ENCODE measurements around the gene B4GALT6.

Gene B4GALT6

DNA sequence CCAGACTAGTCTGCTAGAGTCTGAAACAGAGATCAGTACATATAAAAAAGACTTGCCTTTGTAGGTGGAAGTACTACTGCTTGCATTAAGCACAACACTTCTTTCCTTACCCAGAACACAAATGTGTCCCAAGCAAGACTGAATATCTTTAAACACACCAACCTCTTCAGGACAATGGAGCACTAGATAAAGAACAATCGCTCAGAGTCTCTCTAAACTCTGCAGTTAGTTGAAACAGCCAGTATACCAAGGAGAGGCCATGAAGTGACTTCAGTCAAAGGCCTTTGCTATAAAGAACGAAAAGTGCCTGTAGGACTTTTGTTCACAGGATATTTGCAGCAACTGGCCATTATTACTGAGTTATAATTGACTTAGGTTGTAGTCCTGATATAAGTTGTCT, 9.9 kb upstream of the B4GALT6 start:
- no peak for DNase-seq (ENCODE audit: low read depth, low spot score)

DNA sequence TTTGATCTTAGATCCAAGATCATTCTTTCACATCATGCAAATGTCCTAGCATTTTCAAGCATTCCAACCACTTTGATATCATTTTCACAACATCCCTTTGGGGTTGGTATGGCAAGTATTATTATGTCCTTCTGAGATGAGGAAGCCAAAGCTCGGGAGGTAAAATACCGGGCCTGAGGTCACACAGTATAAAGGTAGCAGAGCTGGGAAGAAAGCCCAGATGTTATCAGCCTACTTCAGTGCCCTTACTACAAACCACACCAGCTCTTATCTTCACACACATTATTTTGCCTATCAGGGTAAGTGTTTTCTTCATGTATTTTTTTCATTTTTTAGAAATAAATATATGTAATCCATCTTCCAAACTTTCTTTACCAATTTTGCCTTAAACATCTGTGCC, 4.2 kb upstream of the B4GALT6 start:
- DNase-seq (ENCODE audit: low read depth, low spot score): no peak

DNA sequence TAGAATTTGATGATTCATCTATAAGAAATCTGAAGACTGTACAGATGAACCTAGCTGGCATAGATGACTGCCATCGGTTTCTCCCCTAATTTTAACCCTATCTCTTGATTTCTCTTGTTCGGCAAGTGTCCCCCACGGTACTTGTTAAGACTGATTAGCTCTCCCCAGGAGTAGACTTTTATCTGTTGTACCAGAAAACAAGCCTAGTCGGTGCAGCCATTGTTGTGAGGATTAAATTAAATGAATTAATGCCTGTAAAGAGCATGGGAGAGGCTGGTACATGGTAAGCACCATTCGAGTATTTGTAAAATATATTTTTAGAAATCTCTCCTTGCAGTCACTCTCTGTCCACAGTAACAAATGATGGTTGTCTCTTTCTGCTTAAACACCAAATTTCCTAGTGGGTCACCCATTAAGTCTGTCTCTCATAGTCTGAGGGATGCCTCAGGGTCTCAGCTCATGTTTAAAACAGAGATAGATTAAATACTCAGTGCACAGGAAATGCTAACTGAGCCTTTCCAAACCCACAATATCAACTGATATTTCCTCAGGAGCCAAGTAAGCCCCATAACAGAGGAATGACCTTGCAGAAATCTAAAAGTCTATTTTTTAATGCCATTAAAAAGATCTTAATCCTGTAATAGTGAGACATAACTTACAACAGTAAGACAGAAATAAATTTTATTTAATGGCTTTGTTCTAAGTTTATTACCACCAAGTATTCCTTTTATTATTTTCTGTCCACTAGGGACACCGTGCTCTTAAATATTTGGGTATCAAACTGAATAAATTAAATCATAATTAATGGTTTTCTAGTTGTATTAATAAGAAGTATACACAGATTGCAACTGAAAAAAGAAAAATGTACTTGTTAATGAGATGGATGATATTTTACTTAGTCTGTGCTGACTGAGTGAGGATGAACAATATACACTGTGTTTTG, 2.9 kb upstream of the B4GALT6 start:
- no peak for DNase-seq (ENCODE audit: low read depth, low spot score)

DNA sequence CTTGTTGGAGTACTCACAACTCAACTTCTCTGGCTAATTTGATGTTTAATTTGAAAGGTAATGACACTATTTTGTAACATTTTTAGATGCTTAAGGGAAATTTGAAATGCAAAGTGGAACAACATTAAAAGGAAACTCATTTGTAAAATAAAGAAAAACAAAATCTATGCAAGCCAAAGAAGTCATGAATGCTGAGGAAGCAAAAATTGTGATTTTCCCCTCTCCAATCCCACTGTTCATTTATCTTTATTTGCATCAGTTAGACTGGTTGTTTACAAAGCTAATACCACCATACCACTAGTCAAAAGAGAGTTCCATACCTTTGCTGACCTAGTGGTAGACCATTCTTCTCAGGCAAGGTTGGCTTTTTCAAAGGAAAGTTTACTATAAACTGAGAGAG, 2.2 kb upstream of the B4GALT6 start:
- no peak for DNase-seq (ENCODE audit: low read depth, low spot score)

DNA sequence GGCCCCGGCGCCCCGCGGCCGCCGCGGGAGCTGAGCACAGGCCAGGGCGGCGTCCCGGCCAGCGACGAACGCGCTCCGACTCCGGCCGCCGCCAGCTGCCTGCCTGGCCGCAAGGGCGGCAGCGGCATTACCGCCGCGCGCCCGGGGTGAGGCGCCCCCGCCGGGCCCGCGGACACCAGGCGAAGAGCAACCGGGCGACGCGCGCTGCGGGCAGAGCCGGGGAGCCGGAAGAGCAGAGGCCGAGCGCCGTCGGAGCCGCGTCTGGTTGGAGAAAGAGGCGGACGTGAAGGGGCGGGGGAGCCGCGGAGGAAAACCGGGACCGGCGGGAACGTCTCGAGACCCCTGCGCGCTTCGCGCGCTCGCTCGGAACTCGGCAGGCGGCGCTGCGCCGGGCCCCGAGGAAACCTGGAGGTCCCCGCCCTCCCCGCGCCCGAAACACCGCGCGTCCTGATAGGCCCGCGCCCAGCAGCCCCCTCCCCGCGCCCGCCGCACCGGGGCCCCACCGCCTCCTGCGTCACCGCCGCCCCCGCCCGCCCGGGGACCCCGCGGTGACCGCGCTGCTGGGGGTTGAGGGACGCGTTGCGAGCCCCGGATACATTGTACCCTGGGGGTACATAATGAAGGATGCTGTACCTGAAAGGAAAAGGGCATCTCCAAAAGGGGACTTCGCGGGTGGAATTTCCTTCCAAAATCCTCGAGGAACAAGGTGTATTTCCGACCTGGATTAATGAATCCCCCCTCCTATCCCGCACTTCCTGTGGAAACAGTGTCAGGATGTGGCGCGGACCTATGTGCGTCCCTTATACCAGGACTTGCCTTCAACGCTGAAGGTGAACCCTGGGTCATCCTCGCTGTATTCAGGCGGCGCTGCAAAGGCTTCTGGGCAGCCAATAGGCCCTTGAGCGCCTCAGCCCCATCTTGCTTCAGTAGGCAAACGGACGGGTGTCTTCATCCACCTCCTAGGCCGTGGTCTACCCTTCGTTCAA, 1.0 kb upstream of the B4GALT6 start:
- DNase-seq (ENCODE audit: low read depth, low spot score): no peak

DNA sequence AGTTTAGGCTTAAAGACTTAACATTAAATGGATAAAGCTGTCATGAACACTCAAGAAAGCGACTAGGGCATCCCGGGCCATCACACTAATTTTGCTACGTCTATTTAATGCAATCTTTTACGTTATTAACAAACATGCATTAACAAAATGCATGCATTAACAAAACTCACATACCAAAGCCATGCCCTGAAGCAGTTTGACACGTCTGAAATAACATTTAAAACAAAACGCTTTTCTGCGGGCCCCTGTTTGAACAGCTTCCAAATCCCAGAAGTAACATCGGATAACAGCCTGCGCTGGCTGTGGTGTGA, 458 bp downstream of the B4GALT6 start:
- DNase-seq (ENCODE audit: low read depth, low spot score): no peak

DNA sequence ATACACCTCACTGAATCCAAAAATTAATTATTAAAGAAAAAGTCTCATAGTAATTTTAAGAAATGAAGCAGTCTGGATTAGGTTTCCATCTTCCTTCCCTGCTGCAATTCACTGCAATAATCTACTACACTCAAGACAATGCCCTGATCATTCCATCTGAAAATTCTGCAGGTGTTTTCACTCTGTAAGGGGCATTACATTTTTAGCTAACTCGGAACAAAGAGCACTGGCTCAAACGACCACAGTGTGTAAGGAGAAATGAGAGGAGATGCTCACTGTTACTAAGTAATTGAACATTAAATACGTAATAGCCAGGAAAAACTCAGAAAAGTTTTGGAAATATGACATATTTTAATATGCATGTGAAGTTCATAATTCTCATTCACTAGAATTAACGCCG, 1.3 kb downstream of the B4GALT6 start:
- no peak for DNase-seq (ENCODE audit: low read depth, low spot score)

DNA sequence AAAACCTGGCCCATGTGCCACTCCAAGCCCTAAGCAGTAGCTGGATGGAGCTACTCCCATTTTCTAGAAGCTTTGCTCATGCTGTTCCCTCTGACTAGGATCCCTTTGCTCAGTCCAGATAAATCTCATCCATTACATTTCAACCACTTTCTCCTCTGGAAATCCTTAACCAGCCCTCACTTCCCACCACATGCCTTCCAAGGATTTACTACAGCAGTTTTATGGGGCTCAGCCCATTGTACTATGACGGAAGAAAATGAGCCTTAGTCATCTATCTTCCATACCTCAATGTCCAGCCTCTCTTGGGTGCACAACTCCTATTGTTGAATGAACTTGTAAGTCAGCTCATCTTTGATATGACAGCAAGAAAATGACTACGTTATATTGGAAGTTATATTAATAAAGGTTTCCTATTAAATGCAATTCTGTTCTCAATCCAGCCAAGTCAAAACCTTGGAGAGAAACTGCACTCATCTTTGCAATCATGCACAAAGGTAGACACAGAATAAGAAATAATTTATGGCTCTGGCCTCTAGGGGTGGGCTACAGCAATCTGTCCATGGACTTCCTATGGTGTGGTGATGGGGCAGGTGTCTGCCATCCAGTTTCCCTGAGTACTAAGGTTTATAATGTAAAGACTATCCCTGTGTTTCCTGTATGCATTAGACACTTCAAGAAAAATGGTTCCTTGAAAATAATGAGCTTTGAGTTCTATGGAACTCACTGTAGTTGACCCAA, 3.4 kb downstream of the B4GALT6 start:
- no peak for DNase-seq (ENCODE audit: low read depth, low spot score)

DNA sequence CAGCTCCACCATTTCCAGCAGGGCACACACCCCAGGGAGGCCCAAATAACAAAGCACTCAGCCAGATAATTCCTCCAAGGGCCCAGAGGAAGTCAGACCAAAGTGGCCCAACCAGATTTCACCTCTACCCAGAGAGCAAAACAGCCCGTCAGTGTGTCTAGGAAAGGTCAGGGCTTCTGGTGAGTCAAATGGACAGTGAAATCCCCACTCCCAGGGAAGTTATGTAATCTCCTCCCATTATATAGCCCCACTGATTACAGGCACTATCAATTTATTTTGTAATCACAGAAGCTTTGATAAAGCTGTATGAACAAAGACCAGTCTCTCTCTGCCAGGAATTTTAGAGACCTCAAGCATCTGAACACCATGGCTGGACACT, 4.0 kb downstream of the B4GALT6 start:
- no peak for DNase-seq (ENCODE audit: low read depth, low spot score)

DNA sequence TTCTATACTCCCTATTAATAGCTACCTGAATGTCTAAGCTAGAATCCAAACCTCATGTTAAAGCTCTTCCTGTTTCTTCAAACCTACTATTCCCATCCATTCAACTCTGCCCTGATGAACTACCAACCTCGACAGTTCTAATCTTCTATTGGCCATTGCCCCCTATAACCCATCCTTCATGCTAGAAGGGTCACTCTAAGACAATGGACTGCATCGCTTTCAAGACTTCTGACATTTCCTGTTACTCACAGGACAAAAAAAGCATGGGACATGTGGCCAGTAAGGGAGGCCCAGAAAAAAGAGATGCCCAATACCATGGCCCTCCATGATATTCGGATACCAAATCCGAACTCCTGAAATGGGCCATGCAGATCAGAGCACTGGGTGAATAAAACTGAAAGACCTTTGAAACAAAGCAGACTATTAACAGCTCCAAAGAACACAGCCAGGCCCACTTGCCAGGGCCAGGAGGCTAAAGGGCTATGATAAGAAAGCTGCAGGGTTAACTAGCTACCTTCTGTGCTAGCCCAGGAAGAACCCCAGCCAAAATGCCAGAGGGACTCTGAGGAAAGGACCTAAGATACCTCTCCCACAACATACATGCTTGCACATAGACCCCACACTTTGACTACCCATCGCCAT, 4.5 kb downstream of the B4GALT6 start:
- no peak for DNase-seq (ENCODE audit: low read depth, low spot score)

DNA sequence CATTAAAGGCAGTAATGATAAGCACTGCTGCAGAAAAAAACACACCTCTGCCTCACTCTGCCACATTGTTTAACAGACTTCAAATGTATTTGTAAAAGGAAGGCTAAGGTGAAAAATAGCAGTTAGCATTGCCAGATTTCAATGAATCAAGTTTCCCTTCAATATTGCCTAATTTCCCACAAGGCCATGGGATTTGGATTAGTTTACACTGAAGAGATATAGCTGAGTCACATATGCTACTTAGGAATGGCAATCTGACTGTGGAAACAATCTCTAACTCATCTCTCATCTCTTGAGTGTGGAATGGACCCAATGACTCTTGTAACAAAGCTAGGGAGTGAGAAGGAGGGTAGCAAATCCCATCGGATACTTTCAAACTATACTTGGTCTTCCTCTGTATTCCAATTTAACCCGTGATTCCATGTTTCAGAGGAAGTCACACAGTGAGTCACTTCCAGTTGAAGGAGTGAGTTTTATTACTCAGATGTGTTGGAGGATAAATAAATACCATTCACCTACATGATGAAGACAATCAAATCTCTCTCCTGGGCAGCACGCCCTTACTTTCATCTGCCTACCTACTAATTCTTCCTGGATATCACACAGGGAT, 5.1 kb downstream of the B4GALT6 start:
- no peak for DNase-seq (ENCODE audit: low read depth, low spot score)

DNA sequence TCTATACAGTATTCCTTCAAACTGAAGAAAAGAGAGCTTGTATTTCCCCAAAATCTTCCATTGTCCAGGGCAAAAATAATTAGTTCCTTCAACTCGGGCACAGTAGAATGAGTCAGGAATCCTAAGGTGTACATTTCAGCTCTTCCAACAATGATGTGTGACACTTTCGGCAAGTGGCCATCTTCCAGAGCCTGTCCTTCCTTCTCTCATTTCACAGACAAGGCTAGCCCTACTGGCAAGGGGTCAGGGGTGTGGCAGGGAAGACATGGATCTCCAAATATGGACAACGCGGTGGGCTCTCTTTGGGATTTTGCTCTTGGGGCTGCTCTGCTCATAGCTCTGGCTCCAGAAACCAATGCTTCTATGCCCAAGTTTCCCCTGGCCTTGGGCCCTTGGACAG, 6.0 kb downstream of the B4GALT6 start:
- no peak for DNase-seq (ENCODE audit: low read depth, low spot score)

DNA sequence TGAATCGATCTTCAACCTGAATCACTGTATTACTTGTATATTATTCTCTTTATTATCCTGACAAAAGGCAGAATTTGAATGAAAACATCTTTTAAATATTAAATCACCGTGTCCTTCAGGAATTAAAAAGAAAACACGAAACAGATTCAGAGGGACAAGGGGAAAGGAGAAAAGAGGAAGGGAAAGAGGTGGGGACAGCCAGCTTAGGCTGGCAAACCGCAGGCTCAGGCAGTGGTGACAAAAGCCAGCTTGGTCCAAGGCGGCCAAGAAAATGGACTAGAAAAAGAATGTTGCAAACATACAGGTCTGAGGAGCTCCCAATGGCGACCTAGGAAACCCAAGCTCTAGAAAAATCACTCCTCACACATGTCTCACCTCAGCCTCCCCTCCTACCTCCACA, 6.8 kb downstream of the B4GALT6 start:
- no peak for DNase-seq (ENCODE audit: low read depth, low spot score)

DNA sequence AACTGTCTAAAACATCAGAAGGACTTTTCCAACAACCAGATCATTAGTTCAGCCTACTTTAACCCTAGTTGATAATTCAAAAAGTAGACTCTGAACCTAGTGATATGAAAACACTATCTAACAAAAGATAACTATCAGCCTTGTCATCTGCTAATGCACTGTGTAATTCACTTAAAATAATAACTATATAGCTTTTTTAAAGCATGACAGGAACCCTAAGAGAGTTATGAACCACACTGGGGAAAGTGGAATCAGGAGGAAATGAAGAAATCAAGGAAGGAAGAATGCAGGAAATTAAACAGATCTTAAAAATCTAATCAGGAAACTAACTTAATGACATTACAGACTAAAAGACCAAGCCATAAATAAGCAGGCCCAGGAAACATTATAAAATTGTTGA, 9.0 kb downstream of the B4GALT6 start:
- no peak for DNase-seq (ENCODE audit: low read depth, low spot score)

DNA sequence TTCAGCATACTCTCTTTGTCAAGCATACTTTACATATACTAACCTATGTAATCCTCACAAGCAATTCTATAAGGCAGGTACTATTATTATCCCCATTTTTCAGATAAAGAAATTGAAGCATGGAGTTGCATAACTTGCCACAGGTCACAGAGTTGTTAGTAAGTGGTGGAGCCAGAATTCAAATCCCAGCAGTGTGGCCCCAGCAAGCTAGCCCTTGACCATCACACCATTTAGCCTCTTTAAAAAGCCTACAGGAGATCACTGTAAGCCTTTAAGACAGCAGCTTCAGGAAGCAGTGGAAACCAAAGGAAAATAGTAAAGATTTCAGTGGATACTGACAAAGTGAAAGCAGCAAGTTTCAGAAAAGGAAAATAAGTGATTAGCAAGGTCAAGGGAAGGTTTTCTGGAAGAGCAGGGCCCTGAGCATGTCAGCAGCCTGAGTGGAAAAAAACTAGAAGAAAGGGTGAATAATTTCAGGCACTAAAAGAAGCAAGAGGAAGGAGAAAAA, 11.7 kb downstream of the B4GALT6 start:
- no peak for DNase-seq (ENCODE audit: low read depth, low spot score)

DNA sequence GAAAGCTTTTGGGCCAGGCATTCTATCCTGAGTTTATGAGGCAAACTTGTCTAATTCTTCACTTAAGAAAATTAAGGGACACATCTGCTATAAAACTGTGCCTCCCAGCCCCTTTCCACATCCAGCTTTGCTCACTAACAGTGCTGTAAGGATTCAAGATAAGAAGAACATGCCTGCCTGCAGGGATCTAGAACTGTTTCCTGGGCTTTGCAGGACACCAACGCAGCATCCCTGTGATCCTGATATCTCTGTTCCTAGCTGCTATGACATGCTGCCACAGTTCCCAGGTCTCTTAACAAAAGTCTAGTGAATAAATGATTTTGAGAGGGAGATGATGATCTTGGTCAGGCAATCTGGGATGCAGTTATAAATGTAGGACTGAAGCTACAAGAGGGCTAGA, 12.4 kb downstream of the B4GALT6 start:
- DNase-seq (ENCODE audit: low read depth, low spot score): no peak

DNA sequence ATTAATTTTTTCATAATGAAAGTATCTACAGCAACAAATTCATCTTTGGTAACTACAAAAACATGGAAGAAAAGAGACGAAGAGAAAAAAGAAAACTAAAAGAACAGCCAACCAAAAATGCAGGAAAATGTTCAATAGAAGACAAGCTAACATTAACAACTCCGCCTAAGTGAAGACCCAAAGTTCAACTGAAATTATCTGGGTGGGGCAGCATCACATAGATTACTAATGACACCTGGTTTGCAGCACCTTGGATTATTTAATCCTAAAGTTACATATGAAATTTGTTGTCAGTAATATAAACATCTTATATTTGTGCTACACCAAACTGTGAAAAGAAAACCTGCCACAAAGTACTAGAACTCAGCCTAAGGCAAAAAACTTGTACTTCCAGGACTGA, 14.8 kb downstream of the B4GALT6 start:
- DNase-seq (ENCODE audit: low read depth, low spot score): no peak

DNA sequence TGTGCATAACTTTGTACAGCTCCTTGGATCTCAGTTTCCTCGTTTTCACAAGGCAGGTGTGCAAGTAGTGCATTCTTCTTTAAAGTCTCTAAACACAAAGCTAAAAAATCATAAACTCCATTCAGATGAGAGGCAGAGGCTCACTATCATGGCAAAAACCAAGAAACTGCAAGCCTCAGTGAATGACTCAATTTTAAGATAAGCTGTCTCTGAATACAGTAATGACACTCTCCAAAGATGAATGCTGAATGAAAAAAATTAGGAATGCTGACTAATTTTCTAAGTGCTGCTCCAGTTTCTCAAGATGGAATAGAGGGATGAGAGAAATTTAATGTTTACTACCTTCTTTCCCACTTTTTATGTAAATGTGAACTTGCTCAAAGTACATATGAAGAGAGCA, 17.2 kb downstream of the B4GALT6 start:
- no peak for DNase-seq (ENCODE audit: low read depth, low spot score)

DNA sequence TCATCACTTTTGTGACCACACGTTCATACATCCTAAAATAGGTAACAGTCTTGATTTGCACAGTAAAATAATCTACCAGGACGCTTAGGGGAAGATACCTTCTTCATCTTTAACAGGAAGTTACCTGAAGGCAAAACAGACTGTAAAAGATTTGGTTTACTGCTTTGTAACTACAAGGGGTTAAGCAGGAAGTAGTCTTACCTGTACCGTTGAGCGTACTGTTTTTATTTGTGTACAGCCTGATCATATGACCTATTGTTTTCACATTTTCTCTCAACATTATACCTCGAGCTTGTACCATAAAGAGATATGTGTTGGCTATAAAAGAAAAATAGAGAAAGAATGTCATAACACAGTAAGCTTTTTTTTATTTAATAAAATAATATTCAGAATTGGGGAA, 18.3 kb downstream of the B4GALT6 start:
- DNase-seq (ENCODE audit: low read depth, low spot score): no peak

DNA sequence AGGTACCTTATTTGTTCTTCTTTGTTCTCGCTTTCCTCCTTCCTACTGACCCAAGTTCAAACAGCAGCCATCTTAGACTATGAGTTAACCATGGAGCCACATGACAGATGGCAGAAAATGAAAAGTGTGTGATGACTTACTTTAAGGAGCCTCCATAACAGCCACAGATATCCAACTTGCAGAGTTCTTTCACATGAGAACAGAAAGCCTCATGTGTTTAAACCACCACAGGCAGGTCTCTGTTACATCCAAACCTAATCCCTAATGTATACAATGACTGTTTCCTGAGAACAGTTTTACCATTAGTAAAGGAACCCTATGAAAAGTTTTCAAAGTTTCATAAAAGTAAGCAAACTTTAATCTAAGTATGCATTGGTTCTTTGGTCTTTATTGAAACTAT, 20.3 kb downstream of the B4GALT6 start:
- no peak for DNase-seq (ENCODE audit: low read depth, low spot score)

DNA sequence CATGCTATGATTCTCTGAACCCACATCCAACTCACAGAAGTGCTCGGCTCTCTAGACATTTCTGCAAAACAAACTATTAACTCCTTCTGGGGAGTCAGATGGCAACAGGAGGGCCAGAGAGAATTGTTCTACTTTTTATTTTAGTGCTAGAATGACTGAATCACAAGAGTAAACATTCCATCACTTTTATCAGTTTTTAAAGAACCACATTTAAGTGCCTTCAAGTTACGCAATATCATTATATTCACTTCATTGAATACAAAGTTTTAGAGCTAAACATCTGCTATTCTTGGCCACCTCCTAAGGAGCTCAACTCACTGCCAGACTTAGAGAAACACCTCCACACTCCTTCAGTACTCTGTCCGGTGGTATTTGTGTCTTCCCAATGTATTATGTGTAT, 22.4 kb downstream of the B4GALT6 start:
- DNase-seq (ENCODE audit: low read depth, low spot score): no peak
